Putamen (tissue), 1 donor: ENCODE data around the gene LASP1.

Experiments used
- DNase-seq: peaks from one replicate; pipeline ENCODE4 v3.0.0-alpha.2; 2016; ENCODE audit warnings: low spot score

LASP1 gene

GRCh38 chr17:38870259-38871165 is 654 bp downstream of the LASP1 start:
- no peak for DNase-seq

- DNase-seq = peak; percentile 29
Measured at GRCh38 chr17:38871247-38872015, 1.6 kb downstream of the LASP1 start.

- DNase-seq = no peak
Measured at GRCh38 chr17:38872027-38872511, 2.2 kb downstream of the LASP1 start.

- DNase-seq = no peak
Measured at GRCh38 chr17:38872671-38873385, 3.0 kb downstream of the LASP1 start.

GRCh38 chr17:38873640-38874380 is 4.0 kb downstream of the LASP1 start:
- DNase-seq = no peak

- no peak for DNase-seq
Measured at GRCh38 chr17:38874505-38875400, 4.9 kb downstream of the LASP1 start.

GRCh38 chr17:38875477-38876075 is 5.7 kb downstream of the LASP1 start:
- no peak for DNase-seq

GRCh38 chr17:38877130-38877851 is 7.4 kb downstream of the LASP1 start:
- DNase-seq = no peak

- no peak for DNase-seq
Measured at GRCh38 chr17:38879878-38880665, 10.2 kb downstream of the LASP1 start.

GRCh38 chr17:38881600-38882191 is 11.8 kb downstream of the LASP1 start:
- DNase-seq = no peak

- DNase-seq = no peak
Measured at GRCh38 chr17:38882870-38883269, 13.0 kb downstream of the LASP1 start.

GRCh38 chr17:38883592-38884526 is 14.0 kb downstream of the LASP1 start:
- DNase-seq = no peak

- DNase-seq = no peak
Measured at GRCh38 chr17:38885044-38885727, 15.3 kb downstream of the LASP1 start.

GRCh38 chr17:38885728-38886642 is 16.1 kb downstream of the LASP1 start:
- peak; percentile 79 for DNase-seq

GRCh38 chr17:38886643-38887010 is 16.8 kb downstream of the LASP1 start:
- no peak for DNase-seq
